ENCODE data around the gene NUCB1.

The NUCB1 gene

DNA sequence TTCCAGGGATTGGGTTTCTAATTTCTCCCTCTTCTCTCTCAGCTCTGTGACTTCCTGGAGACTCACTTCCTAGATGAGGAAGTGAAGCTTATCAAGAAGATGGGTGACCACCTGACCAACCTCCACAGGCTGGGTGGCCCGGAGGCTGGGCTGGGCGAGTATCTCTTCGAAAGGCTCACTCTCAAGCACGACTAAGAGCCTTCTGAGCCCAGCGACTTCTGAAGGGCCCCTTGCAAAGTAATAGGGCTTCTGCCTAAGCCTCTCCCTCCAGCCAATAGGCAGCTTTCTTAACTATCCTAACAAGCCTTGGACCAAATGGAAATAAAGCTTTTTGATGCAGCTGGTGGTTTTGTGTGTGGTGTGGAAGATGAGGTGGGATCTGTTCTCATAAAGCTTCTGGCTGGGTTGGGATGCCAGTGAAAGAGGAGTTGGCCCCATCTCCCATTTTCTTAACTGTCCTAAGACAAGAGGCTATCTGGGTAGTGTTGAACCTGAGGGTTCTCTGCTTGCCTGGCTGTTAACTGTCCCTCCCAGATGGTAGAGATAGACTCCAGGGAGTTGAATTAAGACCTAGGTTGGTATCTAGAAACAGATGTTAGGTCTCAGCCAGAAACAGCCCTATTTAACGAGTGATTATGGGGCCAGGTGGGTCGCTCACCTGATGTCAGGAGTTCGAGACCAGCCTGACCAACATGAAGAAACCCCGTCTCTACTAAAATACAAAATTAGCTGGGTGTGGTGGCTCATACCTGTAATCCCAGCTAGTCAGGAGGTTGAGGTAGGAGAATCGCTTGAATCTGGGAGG, 66.6 kb downstream of the NUCB1 start:
- TF ChIP-seq, protein P1, sequence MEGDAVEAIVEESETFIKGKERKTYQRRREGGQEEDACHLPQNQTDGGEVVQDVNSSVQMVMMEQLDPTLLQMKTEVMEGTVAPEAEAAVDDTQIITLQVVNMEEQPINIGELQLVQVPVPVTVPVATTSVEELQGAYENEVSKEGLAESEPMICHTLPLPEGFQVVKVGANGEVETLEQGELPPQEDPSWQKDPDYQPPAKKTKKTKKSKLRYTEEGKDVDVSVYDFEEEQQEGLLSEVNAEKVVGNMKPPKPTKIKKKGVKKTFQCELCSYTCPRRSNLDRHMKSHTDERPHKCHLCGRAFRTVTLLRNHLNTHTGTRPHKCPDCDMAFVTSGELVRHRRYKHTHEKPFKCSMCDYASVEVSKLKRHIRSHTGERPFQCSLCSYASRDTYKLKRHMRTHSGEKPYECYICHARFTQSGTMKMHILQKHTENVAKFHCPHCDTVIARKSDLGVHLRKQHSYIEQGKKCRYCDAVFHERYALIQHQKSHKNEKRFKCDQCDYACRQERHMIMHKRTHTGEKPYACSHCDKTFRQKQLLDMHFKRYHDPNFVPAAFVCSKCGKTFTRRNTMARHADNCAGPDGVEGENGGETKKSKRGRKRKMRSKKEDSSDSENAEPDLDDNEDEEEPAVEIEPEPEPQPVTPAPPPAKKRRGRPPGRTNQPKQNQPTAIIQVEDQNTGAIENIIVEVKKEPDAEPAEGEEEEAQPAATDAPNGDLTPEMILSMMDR (IDR thresholded peaks at IDR 0.05; ENCODE audit: insufficient read depth, missing control alignments) = no peak
- no peak for FAIRE-seq
- DNase-seq (ENCODE audit: insufficient read length, low spot score) = no peak

GRCh38 chr19:48967346-48968178, 67.5 kb downstream of the NUCB1 start:
- no peak for FAIRE-seq
- DNase-seq (ENCODE audit: insufficient read length, low spot score) = no peak
- TF ChIP-seq, protein P1 (IDR thresholded peaks at IDR 0.05; ENCODE audit: insufficient read depth, missing control alignments) = no peak

- TF ChIP-seq, protein P1 (IDR thresholded peaks at IDR 0.05; ENCODE audit: insufficient read depth, missing control alignments) = no peak
- DNase-seq (ENCODE audit: insufficient read length, low spot score) (no peak), FAIRE-seq (no peak)
Measured at GRCh38 chr19:48968179-48968661, 68.1 kb downstream of the NUCB1 start.

DNA sequence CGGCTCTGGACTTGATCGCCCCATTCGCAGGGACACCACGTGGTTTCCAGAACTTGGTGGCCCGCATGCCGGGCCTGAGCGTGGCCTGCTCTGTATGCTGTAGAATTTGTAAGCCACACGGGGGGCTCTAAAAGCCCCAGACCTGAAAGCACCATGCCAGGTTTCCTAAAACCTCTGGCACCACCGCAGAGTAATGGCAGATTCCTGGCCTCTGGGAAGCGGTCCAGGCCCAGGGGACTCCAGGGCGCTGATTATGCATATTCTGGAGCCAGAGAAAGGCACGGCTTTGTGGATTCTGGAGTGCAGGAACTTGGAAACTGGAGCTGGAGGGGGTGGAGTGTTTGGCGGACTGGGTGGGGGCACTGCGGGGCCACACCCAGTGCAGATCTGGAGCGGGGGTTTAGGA, 68.7 kb downstream of the NUCB1 start:
- FAIRE-seq (no peak), DNase-seq (ENCODE audit: insufficient read length, low spot score) (no peak)
- TF ChIP-seq, protein P1 (IDR thresholded peaks at IDR 0.05; ENCODE audit: insufficient read depth, missing control alignments) = no peak

DNA sequence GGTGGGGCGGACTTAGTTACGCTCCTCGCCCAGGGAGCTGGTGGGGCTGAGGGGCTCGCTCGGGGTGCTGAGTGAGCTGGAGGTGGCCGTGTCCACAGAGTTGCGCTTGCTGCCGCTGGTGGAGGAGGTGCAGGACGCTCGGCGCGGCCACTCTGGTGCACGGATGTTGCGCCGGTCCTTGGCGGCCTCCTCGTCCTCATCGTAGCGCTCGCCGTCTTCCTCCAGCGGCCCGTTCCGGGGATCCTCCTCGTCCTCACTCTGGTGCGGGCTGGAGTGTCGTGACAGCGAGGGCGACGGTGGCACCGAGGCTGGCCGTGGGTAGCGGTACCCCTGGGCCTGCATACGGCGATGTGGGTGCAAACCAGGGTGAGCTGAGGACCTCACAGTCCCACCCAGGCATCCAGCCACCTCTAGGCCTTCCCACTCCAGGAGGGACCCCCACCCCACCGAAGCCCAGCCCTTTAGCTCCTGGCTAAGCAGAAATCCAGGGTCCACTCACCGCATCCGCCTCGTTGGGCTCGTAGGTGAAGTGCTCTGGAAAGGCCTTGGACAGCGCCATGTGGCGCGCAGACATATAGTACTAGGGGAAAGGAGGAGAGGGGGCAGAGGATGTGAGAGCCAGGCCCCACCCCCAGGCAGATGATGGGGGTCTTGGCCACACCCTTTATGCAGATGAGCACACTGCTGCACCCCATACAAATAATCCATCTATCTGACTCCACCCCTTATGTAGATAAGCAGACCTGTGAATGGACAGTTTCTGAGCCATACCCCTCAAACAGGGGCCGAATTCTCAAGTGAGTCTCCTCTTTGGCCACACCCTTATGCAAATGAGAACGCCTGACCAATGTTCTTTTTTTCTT, 69.4 kb downstream of the NUCB1 start:
- DNase-seq (ENCODE audit: insufficient read length, low spot score) (no peak), FAIRE-seq (no peak)
- TF ChIP-seq, protein P1 (IDR thresholded peaks at IDR 0.05; ENCODE audit: insufficient read depth, missing control alignments) = no peak

- DNase-seq (ENCODE audit: insufficient read length, low spot score) (no peak), FAIRE-seq (no peak)
- TF ChIP-seq, protein P1 (IDR thresholded peaks at IDR 0.05; ENCODE audit: insufficient read depth, missing control alignments) = no peak
Measured at GRCh38 chr19:48970139-48970766, 70.1 kb downstream of the NUCB1 start.

Measured in D721Med (cell line).